PC-9 (cell line): ENCODE results near the gene C7orf33. TPM values are rescaled to one million over a fixed set of nuclear protein-coding genes. Genes with fewer than 3 reads are reported as not detected.

Experiments used
- BruUV-seq: library from RNA; stranded (reverse); fragments of 400-500 nt; replicated peaks from 2 replicates; lab custom pipeline; 2021; lab: Mats Ljungman, UMichigan
- CTCF ChIA-PET: fragments of 300-600 bp; sonication (Branson Sonifier 250); formaldehyde crosslinking; loops from one replicate; lab custom pipeline; 2022; ENCODE audit warnings: antibody characterized with exemption; lab: Charles Lee
- POLR2A ChIA-PET: fragments of 300-600 bp; sonication (Branson Sonifier 250); formaldehyde crosslinking; loops from one replicate; lab custom pipeline; 2022; ENCODE audit warnings: antibody characterized with exemption; ENCODE audit not compliant: unreplicated experiment; lab: Charles Lee
- DNase-seq, 2 experiments: peaks; one replicate each; pipeline versions ENCODE4 v3.0.0 to v3.0.0-alpha.2; 2015 to 2022; ENCODE audit warnings: mixed read lengths in 1 of 2
- H2AFZ ChIP-seq: fragments of 200-600 bp; sonication (generic); 2 replicates; pipeline ENCODE4 v1.8.1; 2017; ENCODE audit warnings: antibody characterized with exemption
- H3F3A ChIP-seq: fragments of 200-600 bp; sonication (generic); 2 replicates; pipeline ENCODE4 v1.8.1; 2017; ENCODE audit warnings: antibody characterized with exemption, mild to moderate bottlenecking, low read depth; ENCODE audit not compliant: insufficient read depth
- H3K27ac ChIP-seq: fragments of 200-600 bp; sonication (generic); 2 replicates; pipeline ENCODE4 v1.6.1; 2016; ENCODE audit warnings: mixed run types
- H3K27me3 ChIP-seq: fragments of 200-600 bp; sonication (generic); 2 replicates; pipeline ENCODE4 v1.6.1; 2016; ENCODE audit warnings: low read depth, mixed run types; ENCODE audit not compliant: insufficient read depth
- H3K36me3 ChIP-seq: fragments of 200-600 bp; sonication (generic); 2 replicates; pipeline ENCODE4 v1.6.1; 2016; ENCODE audit warnings: low read depth, mixed run types
- H3K4me1 ChIP-seq: fragments of 200-600 bp; sonication (generic); replicated peaks from 2 replicates; pipeline ENCODE4 v1.6.1; 2016; ENCODE audit warnings: mixed run types; ENCODE audit not compliant: insufficient read depth
- H3K4me2 ChIP-seq: fragments of 200-600 bp; sonication (generic); 2 replicates; pipeline ENCODE4 v1.6.1; 2017; ENCODE audit warnings: mixed run types
- H3K4me3 ChIP-seq: fragments of 200-600 bp; sonication (generic); 2 replicates; pipeline ENCODE4 v1.6.1; 2016; ENCODE audit warnings: mixed run types
- H3K79me2 ChIP-seq: fragments of 200-600 bp; sonication (generic); 2 replicates; pipeline ENCODE4 v1.6.1; 2017; ENCODE audit warnings: low read depth, mixed run types
- H3K9me2 ChIP-seq: fragments of 200-600 bp; sonication (generic); 2 replicates; pipeline ENCODE4 v1.8.1; 2017; ENCODE audit warnings: mild to moderate bottlenecking; ENCODE audit not compliant: insufficient read depth
- H3K9me3 ChIP-seq: fragments of 200-600 bp; sonication (generic); 2 replicates; pipeline ENCODE4 v1.8.1; 2016; ENCODE audit warnings: low read depth; ENCODE audit not compliant: insufficient read depth
- H4K20me1 ChIP-seq: fragments of 200-600 bp; sonication (generic); 2 replicates; pipeline ENCODE4 v1.8.1; 2017; ENCODE audit not compliant: insufficient read depth
- EZH2 ChIP-seq: fragments of 200-600 bp; sonication (generic); IDR thresholded peaks from 2 replicates; pipeline ENCODE4 v1.8.0; 2017; ENCODE audit warnings: antibody characterized with exemption, low read depth
- intact Hi-C: fragments of 100-400 bp; cut with micrococcal nuclease; formaldehyde crosslinking; loops from one replicate; pipeline ENCODE4 v1.10.0; 2022; ENCODE audit not compliant: unreplicated experiment
- total RNA-seq: library from RNA; stranded (reverse); gene quantifications from 2 replicates; pipeline ENCODE4 v1.2.3, GENCODE V29; 2021
- TF ChIP-seq, protein P1 (sequence below): fragments of 200-600 bp; sonication (generic); conservative IDR thresholded peaks from 2 replicates; pipeline ENCODE4 v1.6.1; 2017; ENCODE audit warnings: mixed run types, antibody characterized with exemption, mild to moderate bottlenecking, moderate library complexity

C7orf33 gene
- total RNA-seq, 1 experiment from 2014 or later = not detected

DNA sequence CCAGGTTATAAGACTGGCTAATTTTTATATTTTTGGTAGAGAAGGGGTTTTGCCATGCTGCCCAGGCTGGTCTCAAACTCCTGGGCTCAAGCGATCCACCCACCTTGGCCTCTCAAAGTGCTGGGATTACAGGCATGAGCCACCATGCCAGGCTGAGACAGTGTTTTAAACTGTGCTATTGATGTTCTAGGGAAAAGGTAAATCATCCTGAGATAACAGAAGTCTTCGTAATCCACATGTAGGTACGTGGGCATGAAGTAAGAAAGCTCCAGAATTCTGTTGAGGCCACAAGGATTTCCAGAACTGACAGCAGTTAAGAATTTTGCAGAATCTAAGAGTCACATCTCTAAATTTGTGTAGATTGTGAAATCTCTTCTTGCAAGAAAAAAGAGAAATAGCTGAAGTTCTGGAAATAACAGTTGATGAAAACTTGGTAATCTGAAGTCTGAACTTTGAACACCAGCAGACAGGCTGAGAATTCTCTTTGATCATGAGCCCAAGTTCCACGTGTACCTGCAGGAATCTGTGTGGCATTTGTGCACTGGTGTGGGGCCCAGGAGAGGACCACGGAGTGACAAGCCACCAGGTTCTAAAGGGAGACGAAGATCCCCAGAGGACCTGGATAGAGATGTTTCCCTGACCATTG, 24.6 kb downstream of the C7orf33 start:
- Histone ChIP-seq H3F3A (no peaks in the 10 kb centered on the region), H3K4me2 (no peak overlapping the region), H3K4me1 (peaks cover under 1% of the 10 kb centered on the region; the same call in 1 of the 2 replicates), H3K4me3 (no peak overlapping the region), H3K27ac (no peak overlapping the region), H3K9me2 (no peaks in the 10 kb centered on the region), H2AFZ (no peak overlapping the region), H4K20me1 (0 out of 2 replicates have a peak, but pooled peaks cover 3% of the 10 kb centered on the region), H3K79me2 (no peaks in the 10 kb centered on the region), H3K36me3 (no peaks in the 10 kb centered on the region), H3K27me3 (peaks cover 23% of the 10 kb centered on the region), H3K9me3 (no peaks in the 10 kb centered on the region)
- ChIA-PET CTCF (no interaction called here), POLR2A (no interaction called here)
- intact Hi-C loops = no loop called here
- no TSS peak for BruUV-seq
- no peak for DNase-seq
- no peak for TF ChIP-seq EZH2
- TF ChIP-seq, protein P1, sequence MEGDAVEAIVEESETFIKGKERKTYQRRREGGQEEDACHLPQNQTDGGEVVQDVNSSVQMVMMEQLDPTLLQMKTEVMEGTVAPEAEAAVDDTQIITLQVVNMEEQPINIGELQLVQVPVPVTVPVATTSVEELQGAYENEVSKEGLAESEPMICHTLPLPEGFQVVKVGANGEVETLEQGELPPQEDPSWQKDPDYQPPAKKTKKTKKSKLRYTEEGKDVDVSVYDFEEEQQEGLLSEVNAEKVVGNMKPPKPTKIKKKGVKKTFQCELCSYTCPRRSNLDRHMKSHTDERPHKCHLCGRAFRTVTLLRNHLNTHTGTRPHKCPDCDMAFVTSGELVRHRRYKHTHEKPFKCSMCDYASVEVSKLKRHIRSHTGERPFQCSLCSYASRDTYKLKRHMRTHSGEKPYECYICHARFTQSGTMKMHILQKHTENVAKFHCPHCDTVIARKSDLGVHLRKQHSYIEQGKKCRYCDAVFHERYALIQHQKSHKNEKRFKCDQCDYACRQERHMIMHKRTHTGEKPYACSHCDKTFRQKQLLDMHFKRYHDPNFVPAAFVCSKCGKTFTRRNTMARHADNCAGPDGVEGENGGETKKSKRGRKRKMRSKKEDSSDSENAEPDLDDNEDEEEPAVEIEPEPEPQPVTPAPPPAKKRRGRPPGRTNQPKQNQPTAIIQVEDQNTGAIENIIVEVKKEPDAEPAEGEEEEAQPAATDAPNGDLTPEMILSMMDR = no peak

DNA sequence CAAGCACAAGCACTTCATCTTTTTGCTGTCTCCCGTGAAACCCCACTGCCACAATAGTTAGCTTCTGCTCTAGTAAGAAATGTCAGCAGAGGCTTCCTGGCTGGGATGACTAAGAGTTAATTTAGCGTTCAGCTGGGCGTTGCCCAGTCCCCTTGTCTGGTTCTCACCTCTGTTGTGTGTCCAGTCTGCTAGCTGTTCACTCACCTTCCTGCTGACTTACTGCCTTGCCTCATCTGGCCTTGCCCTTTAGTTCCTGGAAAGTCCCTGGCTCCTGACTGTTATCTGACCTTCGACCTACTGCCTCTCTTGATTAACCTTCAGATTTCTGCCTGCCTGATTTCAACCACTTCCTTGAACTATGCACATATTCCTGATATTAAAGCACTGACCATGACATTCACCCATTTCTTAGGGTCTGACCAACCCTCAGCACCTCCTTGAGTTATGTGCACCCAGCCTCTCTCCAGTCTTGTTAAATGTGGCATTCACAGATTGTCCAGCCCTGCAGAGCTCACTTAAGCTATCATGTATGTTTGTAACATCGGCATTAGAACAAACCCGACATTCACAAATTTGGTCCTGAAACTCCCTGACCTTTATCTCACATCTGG, 30.3 kb downstream of the C7orf33 start:
- H2AFZ ChIP-seq = no peak overlapping the region
- no peaks in the 10 kb centered on the region for H4K20me1 ChIP-seq
- H3F3A ChIP-seq = no peaks in the 10 kb centered on the region
- H3K9me3 ChIP-seq = no peaks in the 10 kb centered on the region
- peak; percentile 44 to 60 for DNase-seq
- ChIA-PET POLR2A (interaction anchor here (0.6 kb wide), 1 partner anchor 159 kb away, joined by 3 read pairs; no protein-coding TSS in a partner anchor), CTCF (no interaction called here)
- no peaks in the 10 kb centered on the region for H3K36me3 ChIP-seq
- no TSS peak for BruUV-seq
- no peaks in the 10 kb centered on the region for H3K79me2 ChIP-seq
- no peak overlapping the region for H3K4me3 ChIP-seq
- H3K9me2 ChIP-seq = no peaks in the 10 kb centered on the region
- H3K27ac ChIP-seq = no peak overlapping the region
- H3K4me1 ChIP-seq = peaks cover 11% of the 10 kb centered on the region
- TF ChIP-seq, protein P1 = no peak
- TF ChIP-seq EZH2 = no peak
- H3K27me3 ChIP-seq = peaks cover 8% of the 10 kb centered on the region; the same call in 1 of the 2 replicates
- H3K4me2 ChIP-seq = peak overlapping the region; percentile 35
- intact Hi-C loops = no loop called here

DNA sequence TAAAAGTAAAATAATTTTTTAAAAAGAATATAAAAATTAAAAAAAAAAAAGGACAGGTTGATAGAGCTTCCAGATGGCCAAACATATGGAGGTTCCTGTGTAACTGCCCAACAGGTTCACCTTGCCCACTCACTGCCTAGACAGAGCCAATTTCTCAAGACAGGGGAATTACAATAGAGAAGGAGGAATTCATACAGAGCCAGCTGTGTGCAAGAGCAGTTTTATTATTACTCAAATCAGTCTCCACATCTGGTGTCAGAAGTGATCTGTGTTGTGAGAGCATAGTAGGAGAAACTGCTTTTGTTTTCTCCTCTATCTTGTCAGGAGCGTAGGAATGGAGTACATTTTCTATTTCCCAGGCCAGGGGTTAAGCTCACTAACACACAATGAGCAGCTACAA, 31.0 kb downstream of the C7orf33 start:
- CTCF ChIA-PET = no interaction called here
- intact Hi-C loops = no loop called here
- BruUV-seq = no TSS peak

More for the DNA sequence above, 31.0 kb downstream of the C7orf33 start:
- H2AFZ ChIP-seq = no peak overlapping the region
- no peaks in the 10 kb centered on the region for H4K20me1 ChIP-seq
- no peak for TF ChIP-seq EZH2
- TF ChIP-seq, protein P1 = no peak
- H3K36me3 ChIP-seq = no peaks in the 10 kb centered on the region
- H3K4me3 ChIP-seq = no peak overlapping the region
- peaks cover 11% of the 10 kb centered on the region for H3K4me1 ChIP-seq
- no peak overlapping the region for H3K4me2 ChIP-seq
- H3K27me3 ChIP-seq = peaks cover 1% of the 10 kb centered on the region; the same call in 1 of the 2 replicates
- no peak overlapping the region for H3K27ac ChIP-seq
- H3K79me2 ChIP-seq = no peaks in the 10 kb centered on the region
- no peaks in the 10 kb centered on the region for H3K9me2 ChIP-seq
- no peak for DNase-seq
- H3K9me3 ChIP-seq = no peaks in the 10 kb centered on the region
- POLR2A ChIA-PET = no interaction called here
- no peaks in the 10 kb centered on the region for H3F3A ChIP-seq
